GM23338 (cell line): ENCODE results near the gene CGGBP1. TPM values are rescaled to one million over a fixed set of nuclear protein-coding genes. Genes with fewer than 3 reads are reported as not detected.

Source experiments
- ATAC-seq: fragments of 200-7000 bp; cut with Tn5 transposase; 3 replicates; pipeline ENCODE4 v1.9.1; 2020
- DNase-seq: peaks from one replicate; pipeline ENCODE4 v3.0.0-alpha.2; 2015; ENCODE audit warnings: low spot score
- H2AFZ ChIP-seq: fragments of 200-600 bp; sonication (generic); 2 replicates; pipeline ENCODE4 v1.8.0; 2016; ENCODE audit warnings: antibody characterized with exemption, mild to moderate bottlenecking, moderate library complexity
- H3F3A ChIP-seq: fragments of 200-600 bp; sonication (generic); replicated peaks from 2 replicates; pipeline ENCODE4 v1.8.0; 2017; ENCODE audit warnings: antibody characterized with exemption, mixed run types, low read depth
- H3K27ac ChIP-seq: fragments of 200-600 bp; sonication (generic); 2 replicates; pipeline ENCODE4 v1.6.1; 2016; ENCODE audit warnings: low read depth
- H3K27me3 ChIP-seq: fragments of 200-600 bp; sonication (generic); 2 replicates; pipeline ENCODE4 v1.8.0; 2016; ENCODE audit warnings: mild to moderate bottlenecking, mixed run types, moderate library complexity; ENCODE audit not compliant: insufficient read depth
- H3K36me3 ChIP-seq: fragments of 200-600 bp; sonication (generic); 2 replicates; pipeline ENCODE4 v1.8.0; 2016; ENCODE audit warnings: mild to moderate bottlenecking; ENCODE audit not compliant: insufficient read depth
- H3K4me1 ChIP-seq: fragments of 200-600 bp; sonication (generic); 2 replicates; pipeline ENCODE4 v1.8.0; 2016; ENCODE audit warnings: mild to moderate bottlenecking, moderate library complexity; ENCODE audit not compliant: insufficient read depth
- H3K4me2 ChIP-seq: fragments of 200-600 bp; sonication (generic); 2 replicates; pipeline ENCODE4 v1.7.1; 2017; ENCODE audit warnings: mixed run types
- H3K4me3 ChIP-seq: fragments of 200-600 bp; sonication (generic); 2 replicates; pipeline ENCODE4 v1.6.1; 2016; ENCODE audit warnings: mixed run types
- H3K79me2 ChIP-seq: fragments of 200-600 bp; sonication (generic); replicated peaks from 2 replicates; pipeline ENCODE4 v1.8.0; 2017; ENCODE audit warnings: mild to moderate bottlenecking; ENCODE audit not compliant: insufficient read depth
- H3K9me2 ChIP-seq: fragments of 200-600 bp; sonication (generic); 2 replicates; pipeline ENCODE4 v1.8.0; 2017; ENCODE audit not compliant: insufficient read depth
- H4K20me1 ChIP-seq: fragments of 200-600 bp; sonication (generic); replicated peaks from 2 replicates; pipeline ENCODE4 v1.8.0; 2017; ENCODE audit warnings: mild to moderate bottlenecking; ENCODE audit not compliant: insufficient read depth
- H3K27ac Mint-ChIP-seq: 2 replicates; pipeline ENCODE4 v1.8.0; 2020; ENCODE audit warnings: inconsistent platforms, mild to moderate bottlenecking, moderate library complexity, mixed read lengths
- H3K27me3 Mint-ChIP-seq: 3 replicates; pipeline ENCODE4 v1.8.0; 2022; ENCODE audit warnings: low read depth, mild to moderate bottlenecking, moderate library complexity, mixed read lengths, inconsistent platforms; ENCODE audit not compliant: insufficient read depth, poor library complexity
- H3K36me3 Mint-ChIP-seq: 3 replicates; pipeline ENCODE4 v1.8.0; 2021; ENCODE audit warnings: low read depth, mild to moderate bottlenecking, inconsistent platforms, moderate library complexity, mixed read lengths
- H3K4me1 Mint-ChIP-seq: 3 replicates; pipeline ENCODE4 v1.8.0; 2020; ENCODE audit warnings: mild to moderate bottlenecking, inconsistent platforms, mixed read lengths
- H3K4me3 Mint-ChIP-seq: 3 replicates; pipeline ENCODE4 v1.8.0; 2021; ENCODE audit warnings: moderate library complexity, mild to moderate bottlenecking, inconsistent platforms, mixed read lengths
- H3K9me3 Mint-ChIP-seq: 3 replicates; pipeline ENCODE4 v1.8.0; 2020; ENCODE audit warnings: moderate library complexity, mild to moderate bottlenecking, inconsistent platforms, mixed read lengths
- CREB1 ChIP-seq: fragments of 250-450 bp; sonication (Bioruptor Pico); IDR thresholded peaks from 2 replicates; pipeline ENCODE4 v1.5.0; 2020; ENCODE audit warnings: low read depth, mild to moderate bottlenecking, moderate library complexity
- CTCF ChIP-seq, 2 experiments: fragments of 200-600 bp in 1 of 2; sonication (generic) in 1 of 2; conservative IDR thresholded peaks; 2 replicates each; pipeline versions ENCODE4 v1.5.1 to v1.6.1; 2016 to 2017; ENCODE audit warnings: antibody characterized with exemption in 2 of 2, low read depth in 2 of 2, mild to moderate bottlenecking in 2 of 2, moderate library complexity in 1 of 2
- EZH2 ChIP-seq: fragments of 200-600 bp; sonication (generic); IDR thresholded peaks from one replicate; pipeline ENCODE4 v1.8.0; 2017; ENCODE audit warnings: antibody characterized with exemption, mild to moderate bottlenecking, low read depth; ENCODE audit not compliant: unreplicated experiment
- EZH2phosphoT487 ChIP-seq: fragments of 200-600 bp; sonication (generic); IDR thresholded peaks from one replicate; pipeline ENCODE4 v1.8.1; 2018; ENCODE audit warnings: antibody characterized with exemption; ENCODE audit not compliant: unreplicated experiment
- JUNB ChIP-seq: IDR thresholded peaks from one replicate; pipeline ENCODE4 v1.6.1; 2016; ENCODE audit warnings: antibody characterized with exemption; ENCODE audit not compliant: unreplicated experiment
- NANOG ChIP-seq: IDR thresholded peaks from 2 replicates; pipeline ENCODE4 v1.6.1; 2016; ENCODE audit warnings: antibody characterized with exemption, borderline replicate concordance
- POLR2AphosphoS5 ChIP-seq: IDR thresholded peaks from 2 replicates; pipeline ENCODE4 v1.6.1; 2016; ENCODE audit warnings: antibody characterized with exemption, low read depth
- REST ChIP-seq: IDR thresholded peaks from one replicate; pipeline ENCODE4 v1.6.1; 2018; ENCODE audit warnings: antibody characterized with exemption; ENCODE audit not compliant: unreplicated experiment
- STAT1 ChIP-seq: IDR thresholded peaks from one replicate; pipeline ENCODE4 v1.6.1; 2016; ENCODE audit warnings: antibody characterized with exemption; ENCODE audit not compliant: unreplicated experiment
- ZNF114 ChIP-seq: fragments of 250-450 bp; sonication (Bioruptor Pico); IDR thresholded peaks from 2 replicates; pipeline ENCODE4 v1.5.0; 2020; ENCODE audit warnings: mild to moderate bottlenecking, moderate library complexity
- ZNF331 ChIP-seq: fragments of 250-450 bp; sonication (Bioruptor Pico); IDR thresholded peaks from 2 replicates; pipeline ENCODE4 v1.5.0; 2020; ENCODE audit warnings: low read depth, mild to moderate bottlenecking, moderate library complexity
- ZNF462 ChIP-seq: fragments of 250-450 bp; sonication (Bioruptor Pico); IDR thresholded peaks from 2 replicates; pipeline ENCODE4 v1.5.0; 2020; ENCODE audit warnings: mild to moderate bottlenecking, moderate library complexity
- polyA plus RNA-seq: library from polyadenylated mRNA; unstranded; fragments of >200 nt; fragmentation: Nextera tagmentation; extraction: Ambion mirVana; gene quantifications from 2 replicates; pipeline ENCODE4 v1.2.1, GENCODE V29; 2016
- total RNA-seq: library from RNA; depleted of rRNA; stranded (reverse); fragments of >200 nt; shearing (Covaris generic); gene quantifications from 2 replicates; pipeline ENCODE4 v1.2.3, GENCODE V29; 2014
- TF ChIP-seq, protein P1 (sequence below): IDR thresholded peaks from 2 replicates; pipeline ENCODE4 v1.6.1; 2016; ENCODE audit warnings: antibody characterized with exemption

Gene CGGBP1
- total and polyA plus RNA-seq, 2 experiments from 2014 or later: 55.5 to 63.5 TPM

GRCh38 chr3:88031642-88032077 is 27.1 kb downstream of the CGGBP1 start:
- Histone ChIP-seq H3K36me3 (no peaks in the 10 kb centered on the region), H3K4me1 (no peaks in the 10 kb centered on the region), H3F3A (no peaks in the 10 kb centered on the region), H3K4me2 (no peak overlapping the region), H3K27me3 (no peaks in the 10 kb centered on the region), H3K4me3 (no peak overlapping the region), H3K27ac (no peak overlapping the region), H4K20me1 (no peaks in the 10 kb centered on the region), H3K79me2 (no peaks in the 10 kb centered on the region), H2AFZ (peak overlapping the region; percentile 86), H3K9me2 (no peaks in the 10 kb centered on the region)
- Mint-ChIP-seq H3K27ac (0 out of 2 replicates have a peak overlapping the region, but pooled peaks have one; percentile 18), H3K27me3 (peaks cover 2% of the 10 kb centered on the region), H3K36me3 (no peaks in the 10 kb centered on the region), H3K4me3 (no peak overlapping the region), H3K4me1 (peaks cover 3% of the 10 kb centered on the region; the same call in 1 of the 3 replicates), H3K9me3 (no peaks in the 10 kb centered on the region; the same call in 2 of the 3 replicates)
- TF ChIP-seq STAT1 (no peak), CREB1 (CRISPR knock-in tag) (no peak), ZNF331 (CRISPR knock-in tag) (no peak), EZH2 (no peak), JUNB (no peak), POLR2AphosphoS5 (no peak), CTCF (conservative IDR thresholded peaks at IDR 0.05; ENCODE audit: low read depth in 2 of 2) (no peak), REST (no peak), EZH2phosphoT487 (no peak), ZNF462 (CRISPR knock-in tag) (no peak), NANOG (no peak), ZNF114 (CRISPR knock-in tag) (no peak)
- TF ChIP-seq, protein P1, sequence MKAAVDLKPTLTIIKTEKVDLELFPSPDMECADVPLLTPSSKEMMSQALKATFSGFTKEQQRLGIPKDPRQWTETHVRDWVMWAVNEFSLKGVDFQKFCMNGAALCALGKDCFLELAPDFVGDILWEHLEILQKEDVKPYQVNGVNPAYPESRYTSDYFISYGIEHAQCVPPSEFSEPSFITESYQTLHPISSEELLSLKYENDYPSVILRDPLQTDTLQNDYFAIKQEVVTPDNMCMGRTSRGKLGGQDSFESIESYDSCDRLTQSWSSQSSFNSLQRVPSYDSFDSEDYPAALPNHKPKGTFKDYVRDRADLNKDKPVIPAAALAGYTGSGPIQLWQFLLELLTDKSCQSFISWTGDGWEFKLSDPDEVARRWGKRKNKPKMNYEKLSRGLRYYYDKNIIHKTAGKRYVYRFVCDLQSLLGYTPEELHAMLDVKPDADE: no peak
- ATAC-seq (no peak), DNase-seq (peak; percentile 2)
